ENCODE data around the gene VAV1.

- TF ChIP-seq KDM2B (CRISPR knock-in tag; IDR thresholded peaks at IDR 0.05) = no peak
- TF ChIP-seq GATA2 (CRISPR knock-in tag; IDR thresholded peaks at IDR 0.05) = no peak
- TF ChIP-seq, protein P1, sequence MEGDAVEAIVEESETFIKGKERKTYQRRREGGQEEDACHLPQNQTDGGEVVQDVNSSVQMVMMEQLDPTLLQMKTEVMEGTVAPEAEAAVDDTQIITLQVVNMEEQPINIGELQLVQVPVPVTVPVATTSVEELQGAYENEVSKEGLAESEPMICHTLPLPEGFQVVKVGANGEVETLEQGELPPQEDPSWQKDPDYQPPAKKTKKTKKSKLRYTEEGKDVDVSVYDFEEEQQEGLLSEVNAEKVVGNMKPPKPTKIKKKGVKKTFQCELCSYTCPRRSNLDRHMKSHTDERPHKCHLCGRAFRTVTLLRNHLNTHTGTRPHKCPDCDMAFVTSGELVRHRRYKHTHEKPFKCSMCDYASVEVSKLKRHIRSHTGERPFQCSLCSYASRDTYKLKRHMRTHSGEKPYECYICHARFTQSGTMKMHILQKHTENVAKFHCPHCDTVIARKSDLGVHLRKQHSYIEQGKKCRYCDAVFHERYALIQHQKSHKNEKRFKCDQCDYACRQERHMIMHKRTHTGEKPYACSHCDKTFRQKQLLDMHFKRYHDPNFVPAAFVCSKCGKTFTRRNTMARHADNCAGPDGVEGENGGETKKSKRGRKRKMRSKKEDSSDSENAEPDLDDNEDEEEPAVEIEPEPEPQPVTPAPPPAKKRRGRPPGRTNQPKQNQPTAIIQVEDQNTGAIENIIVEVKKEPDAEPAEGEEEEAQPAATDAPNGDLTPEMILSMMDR (IDR thresholded peaks at IDR 0.05 in 2 of 3, conservative IDR thresholded peaks at IDR 0.05 in 1 of 3; ENCODE audit: insufficient read depth in 2 of 3, low read depth in 1 of 3, low read length in 3 of 3) = no peak
- TF ChIP-seq EP300 (IDR thresholded peaks at IDR 0.05; ENCODE audit: low read length) = no peak
- TF ChIP-seq ILF3 (IDR thresholded peaks at IDR 0.05; ENCODE audit: borderline replicate concordance) = no peak
- TF ChIP-seq, protein P2, sequence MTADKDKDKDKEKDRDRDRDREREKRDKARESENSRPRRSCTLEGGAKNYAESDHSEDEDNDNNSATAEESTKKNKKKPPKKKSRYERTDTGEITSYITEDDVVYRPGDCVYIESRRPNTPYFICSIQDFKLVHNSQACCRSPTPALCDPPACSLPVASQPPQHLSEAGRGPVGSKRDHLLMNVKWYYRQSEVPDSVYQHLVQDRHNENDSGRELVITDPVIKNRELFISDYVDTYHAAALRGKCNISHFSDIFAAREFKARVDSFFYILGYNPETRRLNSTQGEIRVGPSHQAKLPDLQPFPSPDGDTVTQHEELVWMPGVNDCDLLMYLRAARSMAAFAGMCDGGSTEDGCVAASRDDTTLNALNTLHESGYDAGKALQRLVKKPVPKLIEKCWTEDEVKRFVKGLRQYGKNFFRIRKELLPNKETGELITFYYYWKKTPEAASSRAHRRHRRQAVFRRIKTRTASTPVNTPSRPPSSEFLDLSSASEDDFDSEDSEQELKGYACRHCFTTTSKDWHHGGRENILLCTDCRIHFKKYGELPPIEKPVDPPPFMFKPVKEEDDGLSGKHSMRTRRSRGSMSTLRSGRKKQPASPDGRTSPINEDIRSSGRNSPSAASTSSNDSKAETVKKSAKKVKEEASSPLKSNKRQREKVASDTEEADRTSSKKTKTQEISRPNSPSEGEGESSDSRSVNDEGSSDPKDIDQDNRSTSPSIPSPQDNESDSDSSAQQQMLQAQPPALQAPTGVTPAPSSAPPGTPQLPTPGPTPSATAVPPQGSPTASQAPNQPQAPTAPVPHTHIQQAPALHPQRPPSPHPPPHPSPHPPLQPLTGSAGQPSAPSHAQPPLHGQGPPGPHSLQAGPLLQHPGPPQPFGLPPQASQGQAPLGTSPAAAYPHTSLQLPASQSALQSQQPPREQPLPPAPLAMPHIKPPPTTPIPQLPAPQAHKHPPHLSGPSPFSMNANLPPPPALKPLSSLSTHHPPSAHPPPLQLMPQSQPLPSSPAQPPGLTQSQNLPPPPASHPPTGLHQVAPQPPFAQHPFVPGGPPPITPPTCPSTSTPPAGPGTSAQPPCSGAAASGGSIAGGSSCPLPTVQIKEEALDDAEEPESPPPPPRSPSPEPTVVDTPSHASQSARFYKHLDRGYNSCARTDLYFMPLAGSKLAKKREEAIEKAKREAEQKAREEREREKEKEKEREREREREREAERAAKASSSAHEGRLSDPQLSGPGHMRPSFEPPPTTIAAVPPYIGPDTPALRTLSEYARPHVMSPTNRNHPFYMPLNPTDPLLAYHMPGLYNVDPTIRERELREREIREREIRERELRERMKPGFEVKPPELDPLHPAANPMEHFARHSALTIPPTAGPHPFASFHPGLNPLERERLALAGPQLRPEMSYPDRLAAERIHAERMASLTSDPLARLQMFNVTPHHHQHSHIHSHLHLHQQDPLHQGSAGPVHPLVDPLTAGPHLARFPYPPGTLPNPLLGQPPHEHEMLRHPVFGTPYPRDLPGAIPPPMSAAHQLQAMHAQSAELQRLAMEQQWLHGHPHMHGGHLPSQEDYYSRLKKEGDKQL (CRISPR knock-in tag; IDR thresholded peaks at IDR 0.05; ENCODE audit: borderline replicate concordance) = no peak
- TF ChIP-seq NCOA2 (IDR thresholded peaks at IDR 0.05; ENCODE audit: partially characterized antibody in 2 of 2) = no peak
- no peak for TF ChIP-seq MXI1 (IDR thresholded peaks at IDR 0.05; ENCODE audit: low read depth, low read length)
- no peak for TF ChIP-seq POLR3G (IDR thresholded peaks at IDR 0.05; ENCODE audit: extremely low read depth, insufficient read length, insufficient replicate concordance)
- no peak for TF ChIP-seq KLF6 (CRISPR knock-in tag; IDR thresholded peaks at IDR 0.05; ENCODE audit: borderline replicate concordance)
- no peak for TF ChIP-seq RAD21 (CRISPR knock-in tag; conservative IDR thresholded peaks at IDR 0.05 in 1 of 2, IDR thresholded peaks at IDR 0.05 in 1 of 2)
- no peak for TF ChIP-seq ATF1 (CRISPR knock-in tag; IDR thresholded peaks at IDR 0.05)
- no peak for TF ChIP-seq ATF1 (tag; IDR thresholded peaks at IDR 0.05)
- no peak for TF ChIP-seq JUND (IDR thresholded peaks at IDR 0.05; ENCODE audit: borderline replicate concordance, low read depth, low read length)
- TF ChIP-seq JUND (tag; IDR thresholded peaks at IDR 0.05; ENCODE audit: borderline replicate concordance, low read depth, low read length) = no peak
- no peak for TF ChIP-seq PHF8 (IDR thresholded peaks at IDR 0.05; ENCODE audit: borderline replicate concordance, low read length)
These were observed 16.4 kb downstream of the VAV1 start for GRCh38 chr19:6788896-6789295.

Data from K562 (cell line).